ENCODE data around the gene ME3.

ME3 gene

DNA sequence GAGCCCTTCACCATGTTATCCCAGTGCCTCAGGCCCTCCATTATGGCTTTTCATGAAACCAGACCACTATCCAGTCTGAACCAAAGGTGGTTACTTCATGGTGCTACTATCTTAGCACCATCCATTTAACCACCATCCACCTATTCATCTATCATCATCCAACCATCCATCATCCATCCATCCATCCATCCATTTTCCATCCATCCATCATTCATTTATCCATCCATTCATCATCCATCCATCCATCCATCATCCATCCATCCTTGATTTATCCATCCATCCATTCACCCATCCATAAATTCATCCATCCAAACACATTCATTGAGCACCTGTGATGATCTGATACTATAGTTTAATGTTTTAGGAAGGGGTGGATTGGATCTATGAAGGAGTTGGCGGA lies 204.2 kb downstream of the ME3 start:
- Histone ChIP-seq H3K4me3 (ENCODE audit: insufficient read depth, low read depth, low read length) (no peak overlapping the region), H3K4me1 (ENCODE audit: control insufficient read depth, insufficient read depth, low read length) (no peaks in the 10 kb centered on the region), H3K9me3 (ENCODE audit: control insufficient read depth, low read length) (no peaks in the 10 kb centered on the region), H3K27ac (ENCODE audit: insufficient read depth, low read depth, low read length, poor library complexity, severe bottlenecking) (no peak overlapping the region), H3K36me3 (ENCODE audit: control insufficient read depth, insufficient read depth, low read length) (no peaks in the 10 kb centered on the region), H3K27me3 (ENCODE audit: control insufficient read depth, insufficient read depth, low read length, poor library complexity, severe bottlenecking) (no peaks in the 10 kb centered on the region)
- whole genome bisulfite sequencing, 2 experiments, result no CpG with 5 or more reads among the region's 1 CpG

- no peak overlapping the region for H3K27ac ChIP-seq (ENCODE audit: insufficient read depth, low read depth, low read length, poor library complexity, severe bottlenecking)
- WGBS, 2 experiments, result 96 to 99% methylated on average over 5 of the region's 5 CpGs
- peaks cover 9% of the 10 kb centered on the region for H3K4me1 ChIP-seq (ENCODE audit: control insufficient read depth, insufficient read depth, low read length)
Observed at GRCh38 chr11:86464509-86465221, 207.8 kb downstream of the ME3 start.

DNA sequence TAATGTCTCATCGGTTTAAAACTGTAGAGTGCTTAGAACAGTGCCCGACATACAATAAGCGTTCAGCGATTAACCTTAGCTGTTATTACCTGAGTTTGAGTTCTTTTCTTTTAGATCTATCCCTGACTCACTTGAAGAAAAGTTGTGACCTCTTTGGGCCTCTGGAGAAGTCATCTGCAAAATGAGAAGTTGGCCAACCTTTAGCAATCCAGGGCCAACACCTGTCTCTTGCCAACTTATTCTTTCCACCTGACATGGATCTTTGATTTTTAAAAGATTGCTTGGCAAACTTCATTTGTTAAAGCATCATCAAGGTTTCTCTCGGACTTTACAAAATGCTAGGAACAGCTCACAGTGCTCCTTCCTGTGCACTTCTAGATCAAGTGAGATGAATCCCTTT lies 208.5 kb downstream of the ME3 start:
- Histone ChIP-seq H3K9me3 (ENCODE audit: control insufficient read depth, low read length) (no peaks in the 10 kb centered on the region), H3K27ac (ENCODE audit: insufficient read depth, low read depth, low read length, poor library complexity, severe bottlenecking) (no peak overlapping the region), H3K36me3 (ENCODE audit: control insufficient read depth, insufficient read depth, low read length) (no peaks in the 10 kb centered on the region), H3K4me3 (ENCODE audit: insufficient read depth, low read depth, low read length) (no peak overlapping the region), H3K4me1 (ENCODE audit: control insufficient read depth, insufficient read depth, low read length) (peaks cover 9% of the 10 kb centered on the region), H3K27me3 (ENCODE audit: control insufficient read depth, insufficient read depth, low read length, poor library complexity, severe bottlenecking) (no peaks in the 10 kb centered on the region)
- WGBS, 2 experiments, result 95 to 96% methylated on average over 5 of the region's 5 CpGs

More at GRCh38 chr11:86464509-86465221, 207.8 kb downstream of the ME3 start:
- H3K9me3 ChIP-seq (ENCODE audit: control insufficient read depth, low read length), result no peaks in the 10 kb centered on the region
- H3K27me3 ChIP-seq (ENCODE audit: control insufficient read depth, insufficient read depth, low read length, poor library complexity, severe bottlenecking), result no peaks in the 10 kb centered on the region
- no peak overlapping the region for H3K4me3 ChIP-seq (ENCODE audit: insufficient read depth, low read depth, low read length)
- H3K36me3 ChIP-seq (ENCODE audit: control insufficient read depth, insufficient read depth, low read length), result no peaks in the 10 kb centered on the region

- Histone ChIP-seq H3K4me3 (ENCODE audit: insufficient read depth, low read depth, low read length) (no peak overlapping the region), H3K4me1 (ENCODE audit: control insufficient read depth, insufficient read depth, low read length) (peaks cover 9% of the 10 kb centered on the region), H3K9me3 (ENCODE audit: control insufficient read depth, low read length) (no peaks in the 10 kb centered on the region), H3K27ac (ENCODE audit: insufficient read depth, low read depth, low read length, poor library complexity, severe bottlenecking) (no peak overlapping the region), H3K27me3 (ENCODE audit: control insufficient read depth, insufficient read depth, low read length, poor library complexity, severe bottlenecking) (no peaks in the 10 kb centered on the region), H3K36me3 (ENCODE audit: control insufficient read depth, insufficient read depth, low read length) (no peaks in the 10 kb centered on the region)
- WGBS, 2 experiments, result 89 to 92% methylated on average over 7 of the region's 7 CpGs
Observed at GRCh38 chr11:86463120-86463519, 209.3 kb downstream of the ME3 start.

GRCh38 chr11:86461892-86462291 lies 210.5 kb downstream of the ME3 start:
- WGBS, 2 experiments, result 88 to 100% methylated on average over 1 of the region's 1 CpG
- no peak overlapping the region for H3K27ac ChIP-seq (ENCODE audit: insufficient read depth, low read depth, low read length, poor library complexity, severe bottlenecking)
- no peak overlapping the region for H3K4me3 ChIP-seq (ENCODE audit: insufficient read depth, low read depth, low read length)
- no peaks in the 10 kb centered on the region for H3K36me3 ChIP-seq (ENCODE audit: control insufficient read depth, insufficient read depth, low read length)
- H3K27me3 ChIP-seq (ENCODE audit: control insufficient read depth, insufficient read depth, low read length, poor library complexity, severe bottlenecking), result no peaks in the 10 kb centered on the region
- H3K9me3 ChIP-seq (ENCODE audit: control insufficient read depth, low read length), result no peaks in the 10 kb centered on the region
- peaks cover 9% of the 10 kb centered on the region for H3K4me1 ChIP-seq (ENCODE audit: control insufficient read depth, insufficient read depth, low read length)

DNA sequence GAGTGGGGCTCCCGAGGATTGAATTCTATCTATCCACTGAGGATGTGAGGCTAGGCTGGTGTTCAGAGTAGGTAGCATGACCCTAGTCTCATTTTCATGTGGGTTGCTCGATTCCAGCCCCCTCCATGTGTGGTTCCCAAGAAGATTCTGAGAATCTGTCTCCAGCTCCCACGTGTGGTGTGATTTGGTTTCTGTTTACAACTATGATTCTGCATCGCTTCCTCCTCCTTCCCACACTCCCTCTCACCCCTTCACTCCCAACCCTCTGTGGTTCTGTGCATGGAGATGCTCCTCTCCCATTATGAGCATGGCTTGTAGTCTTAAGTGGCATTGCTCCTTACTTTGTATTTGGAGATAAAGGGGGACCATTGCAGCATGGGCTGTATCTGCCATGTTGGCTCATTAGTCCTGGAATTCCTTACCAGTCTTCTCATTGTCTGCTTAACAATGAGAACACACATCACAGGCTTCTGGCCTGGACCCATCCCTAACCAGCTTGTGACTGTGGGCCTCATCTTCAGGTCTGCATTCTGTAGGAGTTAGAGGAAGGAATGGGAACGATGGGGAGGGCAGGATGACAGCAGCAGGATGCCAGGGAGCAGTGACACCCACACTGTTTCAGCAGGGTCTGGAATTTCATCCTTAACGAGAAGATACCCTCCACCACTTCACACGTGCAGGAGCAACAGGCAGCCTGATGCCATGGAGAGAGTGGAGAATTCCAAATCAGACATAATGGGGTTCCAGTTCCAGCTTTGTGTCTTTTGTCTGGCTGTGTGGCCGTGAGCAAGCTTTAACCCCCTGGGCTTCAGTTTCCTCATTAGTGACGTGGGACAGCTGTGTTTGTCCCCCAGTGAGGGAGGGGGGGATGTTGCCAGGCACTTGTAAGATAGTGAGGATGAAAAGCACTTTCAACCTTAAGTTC lies 211.7 kb downstream of the ME3 start:
- H3K4me3 ChIP-seq (ENCODE audit: insufficient read depth, low read depth, low read length), result no peak overlapping the region
- WGBS, 2 experiments, result 72 to 78% methylated on average over 9 of the region's 9 CpGs
- no peak overlapping the region for H3K27ac ChIP-seq (ENCODE audit: insufficient read depth, low read depth, low read length, poor library complexity, severe bottlenecking)

GRCh38 chr11:86459682-86460460 lies 212.5 kb downstream of the ME3 start:
- Histone ChIP-seq H3K9me3 (ENCODE audit: control insufficient read depth, low read length) (no peaks in the 10 kb centered on the region), H3K27ac (ENCODE audit: insufficient read depth, low read depth, low read length, poor library complexity, severe bottlenecking) (no peak overlapping the region), H3K4me1 (ENCODE audit: control insufficient read depth, insufficient read depth, low read length) (peaks cover 13% of the 10 kb centered on the region), H3K4me3 (ENCODE audit: insufficient read depth, low read depth, low read length) (no peak overlapping the region), H3K27me3 (ENCODE audit: control insufficient read depth, insufficient read depth, low read length, poor library complexity, severe bottlenecking) (no peaks in the 10 kb centered on the region), H3K36me3 (ENCODE audit: control insufficient read depth, insufficient read depth, low read length) (no peaks in the 10 kb centered on the region)
- WGBS, 2 experiments, result 84 to 91% methylated on average over 3 of the region's 3 CpGs

More for the DNA sequence above, 211.7 kb downstream of the ME3 start:
- Histone ChIP-seq H3K4me1 (ENCODE audit: control insufficient read depth, insufficient read depth, low read length) (peaks cover 13% of the 10 kb centered on the region), H3K36me3 (ENCODE audit: control insufficient read depth, insufficient read depth, low read length) (no peaks in the 10 kb centered on the region), H3K9me3 (ENCODE audit: control insufficient read depth, low read length) (no peaks in the 10 kb centered on the region), H3K27me3 (ENCODE audit: control insufficient read depth, insufficient read depth, low read length, poor library complexity, severe bottlenecking) (no peaks in the 10 kb centered on the region)

DNA sequence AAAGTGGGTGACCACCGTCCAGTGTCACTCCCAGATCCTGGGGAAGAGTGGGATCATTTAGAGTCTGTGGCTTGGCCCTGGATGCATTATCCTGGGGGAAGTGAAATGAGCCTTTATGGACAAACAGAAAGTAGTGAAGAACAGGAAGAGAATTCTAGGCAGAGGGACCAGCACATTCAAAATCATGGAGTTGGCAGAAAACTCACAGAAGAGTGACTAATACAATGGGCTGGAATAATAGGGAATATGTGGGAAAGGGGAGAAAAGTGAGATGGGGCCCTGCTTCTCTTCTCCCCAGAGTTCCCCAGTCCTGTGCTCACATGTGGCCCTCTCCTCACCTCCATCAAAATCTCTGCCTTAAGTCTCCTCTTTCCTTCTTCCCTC lies 213.4 kb downstream of the ME3 start:
- WGBS, 2 experiments, result 91 to 93% methylated on average over 1 of the region's 1 CpG
- H3K4me1 ChIP-seq (ENCODE audit: control insufficient read depth, insufficient read depth, low read length), result peaks cover 13% of the 10 kb centered on the region

DNA sequence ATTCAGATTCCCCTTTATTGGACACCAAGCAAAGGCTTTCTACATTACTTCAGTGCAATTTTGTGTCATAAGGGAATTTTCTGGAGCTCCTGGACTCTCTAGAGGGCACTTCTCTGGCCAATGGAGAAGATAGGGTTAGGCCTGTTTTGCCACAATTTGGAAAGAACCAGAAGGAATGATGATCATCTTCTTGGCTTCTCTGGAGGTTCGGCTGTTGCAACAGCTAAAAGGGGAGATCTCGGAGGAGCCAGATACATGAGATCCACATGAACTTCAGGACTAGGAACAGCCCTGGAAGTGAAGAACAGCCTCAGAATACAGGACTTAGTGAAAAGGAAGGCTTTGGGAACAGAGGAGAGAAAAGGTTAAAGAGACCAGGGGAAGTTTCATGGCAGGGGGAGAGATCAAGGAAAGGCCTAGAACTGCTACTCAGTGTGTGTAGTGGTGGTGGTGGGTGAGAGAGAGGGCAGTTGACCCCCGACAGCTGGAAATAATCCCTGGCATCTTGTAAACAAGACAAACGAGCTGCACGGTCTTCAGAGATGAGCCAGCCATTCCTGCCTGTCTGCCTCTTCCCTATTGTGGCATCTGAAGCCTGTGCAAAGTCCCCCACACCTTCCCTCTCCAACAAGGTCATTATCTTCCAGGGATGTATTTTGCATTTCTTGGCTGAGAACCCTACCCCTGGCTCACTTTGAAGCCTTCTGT lies 214.0 kb downstream of the ME3 start:
- Histone ChIP-seq H3K36me3 (ENCODE audit: control insufficient read depth, insufficient read depth, low read length) (no peaks in the 10 kb centered on the region), H3K4me1 (ENCODE audit: control insufficient read depth, insufficient read depth, low read length) (peaks cover 13% of the 10 kb centered on the region), H3K9me3 (ENCODE audit: control insufficient read depth, low read length) (no peaks in the 10 kb centered on the region), H3K27me3 (ENCODE audit: control insufficient read depth, insufficient read depth, low read length, poor library complexity, severe bottlenecking) (no peaks in the 10 kb centered on the region), H3K4me3 (ENCODE audit: insufficient read depth, low read depth, low read length) (no peak overlapping the region), H3K27ac (ENCODE audit: insufficient read depth, low read depth, low read length, poor library complexity, severe bottlenecking) (no peak overlapping the region)
- WGBS, 2 experiments, result 80 to 83% methylated on average over 5 of the region's 5 CpGs

More for the DNA sequence above, 213.4 kb downstream of the ME3 start:
- H3K9me3 ChIP-seq (ENCODE audit: control insufficient read depth, low read length), result no peaks in the 10 kb centered on the region
- no peaks in the 10 kb centered on the region for H3K36me3 ChIP-seq (ENCODE audit: control insufficient read depth, insufficient read depth, low read length)
- no peak overlapping the region for H3K4me3 ChIP-seq (ENCODE audit: insufficient read depth, low read depth, low read length)
- no peaks in the 10 kb centered on the region for H3K27me3 ChIP-seq (ENCODE audit: control insufficient read depth, insufficient read depth, low read length, poor library complexity, severe bottlenecking)
- no peak overlapping the region for H3K27ac ChIP-seq (ENCODE audit: insufficient read depth, low read depth, low read length, poor library complexity, severe bottlenecking)

All from ectodermal cell (in vitro differentiated cells).